T-helper 2 cell treated with Interferon-gamma antibody and Interleukin-4, amounts not matched to agents 5 μg/mL and 100 μg/mL, for 36 hours (primary cell): ENCODE results near the gene MED20.
A peak's percentile ranks its signal among the peaks of the same experiment; 100 is the strongest.

ENCODE experiments used
- DNase-seq: peaks from one replicate; pipeline ENCODE4 v3.0.0; 2021; ENCODE audit warnings: low spot score
- H3K27ac Mint-ChIP-seq: one replicate; pipeline ENCODE4 v1.8.0; 2021; ENCODE audit warnings: mild to moderate bottlenecking, mixed read lengths
- H3K27me3 Mint-ChIP-seq: one replicate; pipeline ENCODE4 v1.8.0; 2021; ENCODE audit warnings: low read depth, mixed read lengths
- H3K36me3 Mint-ChIP-seq: one replicate; pipeline ENCODE4 v1.8.0; 2021; ENCODE audit warnings: low read depth, mixed read lengths
- H3K4me1 Mint-ChIP-seq: one replicate; pipeline ENCODE4 v1.8.0; 2021; ENCODE audit warnings: low read depth, mixed read lengths
- H3K4me3 Mint-ChIP-seq: one replicate; pipeline ENCODE4 v1.8.0; 2022; ENCODE audit warnings: mild to moderate bottlenecking, moderate library complexity, mixed read lengths
- H3K9me3 Mint-ChIP-seq: one replicate; pipeline ENCODE4 v1.8.0; 2021; ENCODE audit warnings: mixed read lengths

Gene MED20

DNA sequence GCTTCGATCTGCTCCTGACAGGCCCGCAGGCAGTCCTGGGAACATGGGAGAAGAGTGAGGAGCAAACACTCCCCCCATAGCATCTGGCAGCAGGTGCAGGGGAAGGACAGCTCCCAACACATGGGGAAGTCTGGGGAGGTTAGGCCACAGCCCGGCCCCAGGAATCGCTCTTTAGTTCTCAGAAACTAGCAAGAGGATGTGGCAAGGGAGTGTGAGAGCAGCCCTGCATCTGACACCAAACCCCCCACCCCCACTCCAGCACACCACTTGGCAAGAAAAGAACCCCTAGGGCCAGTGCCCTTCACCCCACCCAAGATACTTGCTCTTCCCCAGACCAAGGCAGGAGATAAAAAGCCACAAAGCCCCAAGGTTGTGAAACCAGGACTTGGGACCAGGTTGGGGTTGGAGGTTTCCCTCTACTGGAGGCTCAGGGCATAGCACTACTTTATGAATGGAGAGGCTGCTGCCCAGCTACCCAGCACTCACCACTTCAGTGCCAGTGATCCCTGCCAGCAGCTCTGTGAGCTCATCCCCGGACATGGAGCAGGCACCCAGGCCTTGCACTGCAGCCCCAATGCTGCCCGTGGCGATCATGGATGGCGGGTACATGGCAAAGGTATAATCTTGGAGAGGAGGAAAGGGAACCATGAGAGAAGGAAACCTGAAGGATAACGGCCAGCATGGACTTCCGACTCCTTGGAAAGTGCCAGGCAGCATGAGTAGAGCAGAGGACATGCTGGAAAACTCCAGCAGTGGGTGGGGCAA is 15.3 kb upstream of the MED20 start:
- Mint-ChIP-seq H3K4me1 (peaks cover 55% of the 10 kb centered on the region), H3K36me3 (peaks cover 91% of the 10 kb centered on the region), H3K9me3 (no peaks in the 10 kb centered on the region), H3K27me3 (no peaks in the 10 kb centered on the region), H3K4me3 (peak overlapping the region; percentile 99), H3K27ac (peak overlapping the region; percentile 85)
- DNase-seq = peak; percentile 86

DNA sequence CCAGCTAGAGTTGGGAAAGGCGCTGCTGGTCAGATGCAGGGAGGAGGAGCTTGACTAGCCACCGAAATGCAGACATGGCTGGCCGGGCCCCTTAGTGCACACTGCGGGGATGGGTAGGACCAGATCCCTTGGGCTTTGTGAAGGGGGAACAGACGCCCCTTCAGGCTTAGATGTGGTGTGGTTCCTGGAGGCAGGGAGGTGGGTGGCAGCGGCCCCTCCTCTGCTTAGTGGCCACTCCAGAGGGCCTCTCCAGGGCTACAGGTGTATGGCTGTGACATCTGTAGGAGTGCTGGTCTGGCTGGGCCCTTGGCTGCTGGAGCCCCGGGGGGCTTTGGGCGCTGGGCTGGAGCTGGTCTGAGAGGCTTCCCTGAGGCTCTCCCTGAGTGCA is 14.7 kb upstream of the MED20 start:
- H3K4me3 Mint-ChIP-seq = peak overlapping the region; percentile 99

DNA sequence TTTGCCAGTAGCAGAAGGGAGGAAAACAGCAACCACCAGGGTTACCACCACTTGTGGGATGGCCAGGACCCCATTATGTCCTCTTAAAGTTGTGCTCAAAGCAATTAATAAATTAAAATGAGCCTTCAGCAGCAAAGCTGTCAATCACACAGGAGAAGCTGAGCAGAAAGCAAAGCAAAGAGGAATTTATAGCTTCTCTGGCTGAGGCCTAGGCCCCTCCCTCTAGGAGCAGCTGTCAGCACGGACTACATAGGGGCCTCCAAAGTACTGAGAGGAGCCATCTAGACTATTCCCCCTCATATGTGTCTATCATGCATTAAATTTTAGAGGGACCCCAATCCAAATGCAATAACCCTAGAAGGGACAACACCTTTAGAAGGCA is 14.2 kb upstream of the MED20 start:
- no peaks in the 10 kb centered on the region for H3K27me3 Mint-ChIP-seq
- peaks cover 55% of the 10 kb centered on the region for H3K4me1 Mint-ChIP-seq
- DNase-seq = no peak
- H3K4me3 Mint-ChIP-seq = peak overlapping the region; percentile 99
- no peaks in the 10 kb centered on the region for H3K9me3 Mint-ChIP-seq
- peaks cover 91% of the 10 kb centered on the region for H3K36me3 Mint-ChIP-seq
- H3K27ac Mint-ChIP-seq = peak overlapping the region; percentile 85

More for the DNA sequence above, 14.7 kb upstream of the MED20 start:
- Mint-ChIP-seq H3K27me3 (no peaks in the 10 kb centered on the region), H3K9me3 (no peaks in the 10 kb centered on the region), H3K36me3 (peaks cover 95% of the 10 kb centered on the region), H3K27ac (peak overlapping the region; percentile 85), H3K4me1 (peaks cover 55% of the 10 kb centered on the region)
- no peak for DNase-seq

DNA sequence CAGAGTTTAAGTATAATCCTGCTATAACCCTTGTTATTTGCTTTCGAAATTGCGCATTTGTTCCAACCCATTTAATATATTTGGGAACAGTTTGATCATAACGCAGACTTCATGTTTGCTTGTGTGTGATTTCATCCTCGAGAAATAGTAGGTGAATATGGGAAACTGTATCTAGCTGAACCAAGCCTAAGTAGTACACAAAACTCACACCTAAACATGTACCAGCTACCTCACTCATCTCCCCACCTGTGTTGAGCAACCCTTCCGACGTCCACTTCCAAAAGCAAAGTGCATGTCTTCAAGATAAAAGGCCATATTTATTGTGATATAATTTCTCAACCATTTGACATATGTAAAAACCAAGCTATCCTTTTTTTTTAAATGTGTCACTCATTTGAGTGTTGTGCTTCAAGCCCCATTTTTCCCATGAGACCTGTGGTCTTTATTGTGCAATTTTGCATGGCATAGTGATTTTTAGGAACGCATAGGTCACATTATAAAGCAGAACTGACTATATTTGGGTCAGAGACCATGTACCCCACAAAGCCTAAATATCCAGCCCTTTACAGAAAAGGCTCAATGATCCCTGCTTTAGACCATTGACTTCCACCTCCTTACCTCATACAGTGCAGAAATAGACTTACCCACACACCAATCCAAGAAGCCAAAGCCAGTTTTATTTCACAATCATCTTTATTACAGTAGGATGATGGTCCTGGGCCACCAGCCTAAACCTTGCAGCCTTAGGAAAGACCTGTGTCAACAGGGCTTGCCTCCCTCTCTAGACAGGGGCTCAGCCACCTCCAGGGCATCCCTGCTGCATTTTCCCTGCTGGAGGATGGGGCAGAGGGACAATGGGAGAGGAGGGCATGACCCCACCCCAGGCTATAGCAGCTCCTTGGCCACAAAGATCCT is 13.6 kb upstream of the MED20 start:
- peaks cover 91% of the 10 kb centered on the region for H3K36me3 Mint-ChIP-seq
- H3K27me3 Mint-ChIP-seq = no peaks in the 10 kb centered on the region
- H3K4me1 Mint-ChIP-seq = peaks cover 57% of the 10 kb centered on the region
- H3K4me3 Mint-ChIP-seq = peak overlapping the region; percentile 99
- peak overlapping the region; percentile 85 for H3K27ac Mint-ChIP-seq
- no peaks in the 10 kb centered on the region for H3K9me3 Mint-ChIP-seq
- DNase-seq = no peak

DNA sequence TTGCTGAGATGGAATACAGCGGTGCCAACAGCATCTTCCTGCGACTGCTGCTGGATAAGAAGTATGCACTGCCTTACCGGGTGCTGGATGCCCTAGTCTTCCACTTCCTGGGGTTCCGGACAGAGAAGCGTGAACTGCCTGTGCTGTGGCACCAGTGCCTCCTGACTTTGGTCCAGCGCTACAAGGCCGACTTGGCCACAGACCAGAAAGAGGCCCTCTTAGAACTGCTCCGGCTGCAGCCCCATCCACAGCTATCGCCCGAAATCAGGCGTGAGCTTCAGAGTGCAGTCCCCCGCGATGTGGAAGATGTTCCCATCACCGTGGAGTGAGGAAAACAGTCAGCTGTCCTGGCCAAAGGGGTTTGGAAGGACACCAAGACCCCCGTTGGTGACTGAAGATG is 11.4 kb upstream of the MED20 start:
- H3K27ac Mint-ChIP-seq = peak overlapping the region; percentile 1
- H3K36me3 Mint-ChIP-seq = peaks cover 80% of the 10 kb centered on the region
- H3K27me3 Mint-ChIP-seq = no peaks in the 10 kb centered on the region
- H3K4me3 Mint-ChIP-seq = no peak overlapping the region
- H3K4me1 Mint-ChIP-seq = peaks cover 43% of the 10 kb centered on the region
- H3K9me3 Mint-ChIP-seq = no peaks in the 10 kb centered on the region
- no peak for DNase-seq

DNA sequence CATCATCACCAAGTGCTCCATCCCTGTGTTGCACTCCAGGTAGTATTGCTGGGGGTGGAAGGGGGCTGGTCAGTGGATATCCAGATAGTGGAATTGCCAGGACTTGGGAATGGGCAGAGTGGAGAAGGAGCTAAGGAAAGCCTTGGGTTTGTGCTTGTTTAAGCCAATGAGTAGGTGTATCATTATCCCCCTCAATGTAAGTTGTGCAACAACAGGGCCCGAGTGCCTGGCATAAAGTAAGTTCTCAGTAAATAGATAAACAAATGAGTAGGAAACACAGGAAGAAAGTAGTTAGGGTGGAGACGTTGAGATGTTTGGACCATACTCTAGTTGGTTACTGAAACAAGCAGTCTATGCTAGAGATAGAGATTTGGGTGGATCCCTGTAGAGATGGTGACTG is 10.9 kb upstream of the MED20 start:
- H3K4me1 Mint-ChIP-seq = peaks cover 39% of the 10 kb centered on the region
- H3K9me3 Mint-ChIP-seq = no peaks in the 10 kb centered on the region
- H3K27me3 Mint-ChIP-seq = no peaks in the 10 kb centered on the region
- peaks cover 78% of the 10 kb centered on the region for H3K36me3 Mint-ChIP-seq
- no peak overlapping the region for H3K4me3 Mint-ChIP-seq
- DNase-seq = no peak
- peak overlapping the region; percentile 1 for H3K27ac Mint-ChIP-seq

DNA sequence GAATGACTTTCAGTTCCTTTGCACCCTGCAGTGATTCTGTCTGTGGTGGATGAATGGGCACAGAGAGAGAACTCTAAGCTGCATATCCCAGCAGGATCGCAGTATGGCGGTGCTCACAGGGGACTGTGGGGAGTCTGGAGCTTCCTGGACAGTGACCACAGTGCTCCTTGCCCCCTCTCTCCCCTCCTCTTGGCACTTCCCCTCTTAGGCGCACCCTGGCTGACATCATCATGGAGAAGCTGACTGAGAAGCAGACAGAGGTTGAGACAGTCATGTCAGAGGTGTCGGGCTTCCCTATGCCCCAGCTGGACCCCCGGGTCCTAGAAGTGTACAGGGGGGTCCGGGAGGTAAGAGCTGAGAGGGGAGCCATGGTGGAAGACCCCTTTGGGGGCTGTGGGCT is 9.0 kb upstream of the MED20 start:
- Mint-ChIP-seq H3K27ac (no peak overlapping the region), H3K36me3 (peaks cover 65% of the 10 kb centered on the region), H3K4me3 (no peak overlapping the region), H3K4me1 (peaks cover 27% of the 10 kb centered on the region), H3K9me3 (no peaks in the 10 kb centered on the region), H3K27me3 (no peaks in the 10 kb centered on the region)
- no peak for DNase-seq

DNA sequence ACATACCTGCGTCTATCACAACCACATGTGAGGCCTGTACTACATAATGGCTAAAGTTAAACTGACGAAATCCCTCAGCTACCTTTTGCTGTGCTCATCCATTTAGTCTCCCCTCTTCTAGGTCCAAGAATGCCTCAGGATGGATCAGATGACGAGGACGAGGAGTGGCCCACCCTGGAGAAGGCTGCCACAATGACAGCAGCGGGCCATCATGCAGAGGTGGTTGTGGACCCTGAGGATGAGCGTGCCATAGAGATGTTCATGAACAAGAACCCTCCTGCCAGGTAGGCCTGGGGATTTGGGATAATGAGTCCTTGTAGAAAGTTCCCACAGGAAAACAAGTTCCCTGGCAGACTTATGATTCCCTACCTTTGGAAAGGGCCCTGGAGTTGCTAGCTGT is 6.3 kb upstream of the MED20 start:
- H3K36me3 Mint-ChIP-seq = peaks cover 63% of the 10 kb centered on the region
- H3K27me3 Mint-ChIP-seq = no peaks in the 10 kb centered on the region
- no peak overlapping the region for H3K4me3 Mint-ChIP-seq
- H3K27ac Mint-ChIP-seq = no peak overlapping the region
- peaks cover 33% of the 10 kb centered on the region for H3K4me1 Mint-ChIP-seq
- no peak for DNase-seq
- no peaks in the 10 kb centered on the region for H3K9me3 Mint-ChIP-seq

DNA sequence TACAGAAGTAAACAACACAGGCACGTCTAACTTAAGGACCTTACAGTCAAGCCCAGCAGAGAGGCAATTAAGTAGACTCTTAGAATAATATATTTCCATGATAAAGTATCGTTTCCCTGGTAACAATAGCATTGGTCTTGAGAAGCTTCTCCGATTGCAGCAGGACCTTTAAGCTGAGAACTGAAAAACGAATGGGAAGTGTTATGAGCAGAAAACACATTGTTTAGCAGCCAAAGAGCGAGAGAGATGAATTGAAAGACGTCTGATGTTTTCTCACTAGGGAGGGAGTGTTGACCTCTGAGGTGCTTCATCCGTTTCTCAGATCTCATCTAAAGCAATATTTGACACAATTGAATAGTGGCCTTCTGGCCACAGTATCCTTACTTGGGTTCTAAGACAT is 1.2 kb upstream of the MED20 start:
- no peak for DNase-seq
- Mint-ChIP-seq H3K9me3 (no peaks in the 10 kb centered on the region), H3K27ac (peak overlapping the region; percentile 98), H3K27me3 (no peaks in the 10 kb centered on the region), H3K4me3 (peak overlapping the region; percentile 99), H3K4me1 (peaks cover 37% of the 10 kb centered on the region), H3K36me3 (peaks cover 33% of the 10 kb centered on the region)

DNA sequence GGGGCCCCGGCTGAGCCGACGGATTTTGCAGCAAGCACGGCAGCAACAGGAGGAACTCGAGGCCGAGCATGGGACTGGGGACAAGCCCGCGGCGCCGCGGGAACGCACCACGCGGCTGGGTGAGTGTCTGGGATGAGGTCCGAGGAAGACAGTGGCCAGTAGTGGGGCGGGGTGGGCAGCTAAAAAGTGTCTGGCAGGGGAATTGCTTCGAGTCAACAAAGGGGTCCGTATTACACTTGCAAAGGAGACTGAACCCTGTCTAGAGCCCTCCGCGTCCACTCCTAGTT is 716 bp upstream of the MED20 start:
- DNase-seq = no peak
- Mint-ChIP-seq H3K4me3 (peak overlapping the region; percentile 99), H3K9me3 (no peaks in the 10 kb centered on the region), H3K4me1 (peaks cover 37% of the 10 kb centered on the region), H3K36me3 (peaks cover 33% of the 10 kb centered on the region), H3K27me3 (no peaks in the 10 kb centered on the region), H3K27ac (peak overlapping the region; percentile 98)

DNA sequence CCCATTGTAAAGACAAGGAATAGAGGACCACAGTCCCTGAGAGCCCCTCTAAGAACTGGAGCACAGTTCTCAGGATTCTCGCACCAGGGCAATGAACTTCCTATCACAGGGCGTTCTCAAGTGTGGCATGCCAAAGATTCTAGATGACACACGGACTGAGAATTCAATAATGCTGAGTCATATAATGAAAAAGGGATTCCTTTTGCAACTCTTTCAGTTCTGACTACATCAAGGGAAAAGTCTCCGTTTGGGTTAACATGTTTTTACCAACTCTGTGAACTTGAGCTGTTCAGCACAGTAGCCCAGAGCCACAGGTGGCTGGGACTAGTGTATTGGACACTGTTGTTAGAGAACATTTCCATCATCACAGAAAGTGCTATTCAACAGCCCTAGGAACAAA is 3.4 kb downstream of the MED20 start:
- no peak overlapping the region for H3K4me3 Mint-ChIP-seq
- H3K27me3 Mint-ChIP-seq = no peaks in the 10 kb centered on the region
- peaks cover 22% of the 10 kb centered on the region for H3K36me3 Mint-ChIP-seq
- H3K27ac Mint-ChIP-seq = no peak overlapping the region
- H3K9me3 Mint-ChIP-seq = no peaks in the 10 kb centered on the region
- H3K4me1 Mint-ChIP-seq = peaks cover 28% of the 10 kb centered on the region
- no peak for DNase-seq

DNA sequence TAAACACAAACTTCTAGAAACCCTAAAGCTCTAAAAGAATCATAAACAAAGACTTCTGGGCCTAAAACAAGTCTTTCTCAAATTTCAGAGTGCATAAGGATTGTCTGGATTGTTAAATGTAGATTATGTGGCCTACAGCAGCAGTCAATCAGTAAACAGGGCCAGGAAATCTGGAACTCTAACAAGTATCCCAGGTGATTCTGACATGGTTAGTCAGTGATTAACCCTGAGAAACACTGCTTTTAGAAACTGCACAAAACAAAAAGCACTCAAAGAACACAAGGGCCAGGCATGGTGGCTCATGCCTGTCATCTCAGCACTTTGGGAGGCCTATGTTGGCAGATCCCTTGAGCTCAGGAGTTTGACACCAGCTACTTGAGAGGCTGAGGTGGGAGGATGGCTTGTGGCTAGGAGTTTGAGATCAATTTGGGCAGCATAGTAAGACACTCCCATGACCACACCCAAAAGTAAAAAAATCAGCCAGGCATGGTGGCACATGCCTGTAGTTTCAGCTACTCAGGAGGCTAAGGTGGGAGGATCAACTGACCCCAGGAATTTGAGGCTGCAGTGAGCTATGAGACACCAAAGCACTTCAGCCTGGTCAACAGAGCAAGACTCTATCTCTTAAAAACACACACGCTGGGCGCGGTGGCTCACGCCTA is 5.9 kb downstream of the MED20 start:
- H3K4me1 Mint-ChIP-seq = peaks cover 17% of the 10 kb centered on the region
- no peaks in the 10 kb centered on the region for H3K27me3 Mint-ChIP-seq
- no peak for DNase-seq
- H3K36me3 Mint-ChIP-seq = peaks cover 23% of the 10 kb centered on the region
- H3K4me3 Mint-ChIP-seq = no peak overlapping the region
- H3K27ac Mint-ChIP-seq = peak overlapping the region; percentile 41
- H3K9me3 Mint-ChIP-seq = no peaks in the 10 kb centered on the region

DNA sequence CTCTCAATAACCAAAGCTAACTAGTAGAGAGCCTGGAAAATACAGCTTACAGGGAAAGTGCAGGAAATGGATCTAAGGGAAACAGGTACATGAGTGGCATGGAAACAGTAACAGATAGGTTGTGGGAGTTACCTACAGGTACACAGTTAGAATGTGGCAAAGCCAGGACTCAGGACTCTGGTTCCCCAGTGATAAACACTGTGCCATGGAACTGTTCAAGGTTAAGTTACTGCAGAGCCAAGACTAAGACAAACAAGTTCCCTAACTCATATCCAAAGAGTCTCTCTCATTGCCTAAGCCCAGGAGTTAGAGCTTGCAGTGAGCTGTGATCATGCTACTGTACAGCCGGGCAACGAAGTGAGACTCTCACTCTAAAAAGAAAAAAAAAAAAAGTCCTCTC is 6.6 kb downstream of the MED20 start:
- no peaks in the 10 kb centered on the region for H3K27me3 Mint-ChIP-seq

DNA sequence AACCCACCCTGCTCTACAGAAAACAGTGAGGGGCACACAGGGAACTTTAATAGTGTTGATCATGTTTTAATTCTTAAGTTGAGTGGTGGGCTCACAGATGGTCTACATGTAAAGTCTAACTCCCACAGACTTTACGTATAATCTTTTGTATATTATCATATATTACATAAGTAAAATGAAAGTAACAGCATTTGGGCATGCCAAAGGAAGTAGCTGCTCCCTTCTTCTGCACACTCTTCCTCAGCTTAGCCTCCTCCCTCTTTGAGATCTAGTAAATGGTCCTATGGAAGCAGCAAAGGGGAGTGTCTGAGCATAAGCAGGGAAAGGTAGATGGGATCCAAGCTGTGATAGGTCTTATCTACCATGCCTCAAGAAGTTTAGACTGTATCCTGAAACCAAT is 11.2 kb downstream of the MED20 start:
- Mint-ChIP-seq H3K36me3 (peaks cover 42% of the 10 kb centered on the region), H3K4me3 (no peak overlapping the region), H3K9me3 (no peaks in the 10 kb centered on the region), H3K27me3 (no peaks in the 10 kb centered on the region), H3K4me1 (peaks cover 21% of the 10 kb centered on the region), H3K27ac (no peak overlapping the region)
- DNase-seq = no peak

More for the DNA sequence above, 6.6 kb downstream of the MED20 start:
- peaks cover 20% of the 10 kb centered on the region for H3K4me1 Mint-ChIP-seq
- peaks cover 25% of the 10 kb centered on the region for H3K36me3 Mint-ChIP-seq
- DNase-seq = no peak
- no peak overlapping the region for H3K4me3 Mint-ChIP-seq
- H3K9me3 Mint-ChIP-seq = no peaks in the 10 kb centered on the region
- no peak overlapping the region for H3K27ac Mint-ChIP-seq
